Measurements from ENCODE around the gene ETNK2.

ETNK2 gene

DNA sequence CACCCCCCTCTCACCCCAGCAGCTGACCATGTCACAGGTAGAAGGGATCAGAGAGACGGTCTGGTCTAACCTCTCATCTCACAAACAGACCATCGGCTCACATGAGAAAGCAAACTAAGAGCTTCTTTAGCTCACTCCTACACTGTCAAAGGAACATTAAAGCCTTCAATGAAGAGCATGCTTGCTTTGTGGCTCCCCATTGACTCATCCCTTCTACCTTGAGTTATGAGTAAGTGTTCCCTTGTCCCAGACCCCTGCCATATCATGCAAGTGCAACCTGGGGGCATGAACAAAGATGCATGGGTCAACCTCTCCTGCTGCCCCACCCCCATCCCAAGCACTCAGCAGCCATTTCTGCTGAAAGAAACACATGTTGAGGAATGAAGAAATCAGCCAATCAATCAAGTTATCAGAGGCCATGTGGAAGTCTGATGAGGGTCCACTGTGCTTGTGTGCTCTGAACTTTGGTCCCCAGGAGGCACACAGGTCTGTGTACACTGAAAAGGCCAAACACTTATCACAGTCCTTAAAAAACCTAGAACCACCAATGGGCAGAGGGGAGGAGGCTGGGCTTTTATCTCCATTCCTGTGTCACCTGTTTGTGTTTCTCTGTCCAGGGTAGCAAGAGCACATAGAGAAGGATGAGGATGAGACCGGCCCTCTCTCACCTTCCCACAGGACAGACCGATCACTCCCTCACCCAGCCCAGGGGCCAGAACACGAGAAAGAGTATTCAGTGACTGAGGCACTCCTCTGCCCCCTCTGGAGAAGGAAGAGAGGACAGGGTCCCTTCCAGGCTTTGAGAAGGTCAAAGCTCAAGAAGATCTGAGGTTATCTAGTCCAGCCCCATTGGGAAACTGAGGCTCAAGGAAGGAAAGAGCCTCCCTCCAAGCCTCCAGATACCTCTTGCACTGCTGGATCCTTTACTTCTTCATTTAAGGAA lies 9.5 kb downstream of the ETNK2 start:
- no peak for TF ChIP-seq CTCF (IDR thresholded peaks at IDR 0.05; ENCODE audit: insufficient read depth, low read depth, low read length, missing control alignments)
- H3K4me3 ChIP-seq (ENCODE audit: low read depth, low read length): no peak overlapping the region
- no peak for DNase-seq (ENCODE audit: low read depth)

DNA sequence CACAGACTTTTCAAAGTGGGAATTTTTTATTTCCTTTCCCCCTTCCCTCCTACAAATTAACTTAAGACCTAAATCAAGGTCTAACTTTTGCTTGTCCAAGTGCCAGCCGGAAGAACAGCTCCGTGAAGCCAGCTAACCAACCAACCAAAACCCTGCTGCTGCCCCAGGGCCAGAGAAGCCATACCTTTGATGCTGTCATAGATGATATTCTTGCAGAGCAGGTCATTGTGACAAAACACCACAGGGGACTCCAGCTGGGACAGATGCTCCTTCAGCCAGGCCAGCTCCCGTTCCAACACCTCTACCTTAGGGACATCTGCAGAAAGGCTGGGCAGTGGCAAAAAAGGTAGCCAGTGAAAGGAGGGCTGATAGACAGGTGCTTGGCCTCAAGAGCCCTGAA lies 10.7 kb downstream of the ETNK2 start:
- no peak overlapping the region for H3K4me3 ChIP-seq (ENCODE audit: low read depth, low read length)
- no peak for TF ChIP-seq CTCF (IDR thresholded peaks at IDR 0.05; ENCODE audit: insufficient read depth, low read depth, low read length, missing control alignments)
- no peak for DNase-seq (ENCODE audit: low read depth)

DNA sequence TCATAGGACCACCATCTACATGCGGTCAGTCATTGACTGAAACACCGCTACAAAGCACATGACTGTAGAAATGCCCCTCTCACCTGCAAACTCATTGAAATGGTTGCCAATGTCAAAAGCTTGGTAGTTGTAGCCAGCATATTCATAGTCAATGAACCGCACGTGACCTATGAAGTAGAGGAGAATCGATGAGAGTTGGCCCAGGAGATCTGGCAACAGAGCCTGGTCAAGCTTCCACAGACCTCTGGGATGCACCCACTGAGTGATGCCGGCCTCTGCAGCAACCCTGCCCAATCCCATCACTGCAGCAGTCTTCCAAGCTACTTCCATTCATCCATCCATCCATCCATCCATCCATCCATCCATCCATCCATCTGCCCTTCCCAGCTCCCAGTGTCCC lies 11.9 kb downstream of the ETNK2 start:
- H3K4me3 ChIP-seq (ENCODE audit: low read depth, low read length): no peak overlapping the region
- no peak for DNase-seq (ENCODE audit: low read depth)
- no peak for TF ChIP-seq CTCF (IDR thresholded peaks at IDR 0.05; ENCODE audit: insufficient read depth, low read depth, low read length, missing control alignments)

- TF ChIP-seq CTCF (IDR thresholded peaks at IDR 0.05; ENCODE audit: insufficient read depth, low read depth, low read length, missing control alignments): no peak
- no peak for DNase-seq (ENCODE audit: low read depth)
These were observed 12.8 kb downstream of the ETNK2 start for GRCh38 chr1:204139088-204139487.

GRCh38 chr1:204136814-204137213 lies 15.0 kb downstream of the ETNK2 start:
- DNase-seq (ENCODE audit: low read depth): no peak
- TF ChIP-seq CTCF (IDR thresholded peaks at IDR 0.05; ENCODE audit: insufficient read depth, low read depth, low read length, missing control alignments): no peak
- no peak overlapping the region for H3K4me3 ChIP-seq (ENCODE audit: low read depth, low read length)

More at GRCh38 chr1:204139088-204139487, 12.8 kb downstream of the ETNK2 start:
- H3K4me3 ChIP-seq (ENCODE audit: low read depth, low read length): no peak overlapping the region

- no peak for TF ChIP-seq CTCF (IDR thresholded peaks at IDR 0.05; ENCODE audit: insufficient read depth, low read depth, low read length, missing control alignments)
- no peak for DNase-seq (ENCODE audit: low read depth)
- H3K4me3 ChIP-seq (ENCODE audit: low read depth, low read length): no peak overlapping the region
These were observed 17.7 kb downstream of the ETNK2 start for GRCh38 chr1:204134103-204134502.
